Large intestine (tissue), 3 donors: ENCODE measurements around the gene COG4. TPM values are rescaled to one million over a fixed set of nuclear protein-coding genes. Genes with fewer than 3 reads are reported as not detected.
"Not testable (repeated sequence)": the region's sequence is repeated elsewhere in the genome, so short reads cannot be mapped to it uniquely, and the experiment has no call there.

Source experiments
- DNase-seq, 2 donors: peaks; one replicate each; pipeline versions ENCODE4 v3.0.0 to v3.0.0-alpha.2; 2013
- H3K27ac ChIP-seq: one replicate; pipeline ENCODE4 v1.5.1; 2013; ENCODE audit warnings: low read length
- H3K27me3 ChIP-seq: 2 replicates; pipeline ENCODE4 v1.6.1; 2013; ENCODE audit warnings: low read length; ENCODE audit not compliant: control insufficient read depth, insufficient read depth
- H3K36me3 ChIP-seq: 2 replicates; pipeline ENCODE4 v1.6.1; 2013; ENCODE audit warnings: low read length; ENCODE audit not compliant: control insufficient read depth, insufficient read depth
- H3K4me1 ChIP-seq: one replicate; pipeline ENCODE4 v1.6.1; 2013; ENCODE audit warnings: low read length; ENCODE audit not compliant: control insufficient read depth, insufficient read depth
- H3K4me3 ChIP-seq: one replicate; pipeline ENCODE4 v1.5.1; 2013; ENCODE audit warnings: low read length
- H3K9me3 ChIP-seq: one replicate; pipeline ENCODE4 v1.6.1; 2013; ENCODE audit warnings: mild to moderate bottlenecking, low read depth, low read length, moderate library complexity; ENCODE audit not compliant: control insufficient read depth
- WGBS: methylation state at CpG from one replicate; pipeline ENCODE4 v1.1.5; 2013; ENCODE audit warnings: low lambda C conversion rate; ENCODE audit not compliant: insufficient coverage; 5-methylcytosine and 5-hydroxymethylcytosine counted together
- polyA plus RNA-seq: library from polyadenylated mRNA; unstranded; fragments of 120-200 nt; gene quantifications from one replicate; pipeline ENCODE4 v1.2.1, GENCODE V29; 2013

Gene COG4
- polyA plus RNA-seq, 1 donor: 59.6 TPM

DNA sequence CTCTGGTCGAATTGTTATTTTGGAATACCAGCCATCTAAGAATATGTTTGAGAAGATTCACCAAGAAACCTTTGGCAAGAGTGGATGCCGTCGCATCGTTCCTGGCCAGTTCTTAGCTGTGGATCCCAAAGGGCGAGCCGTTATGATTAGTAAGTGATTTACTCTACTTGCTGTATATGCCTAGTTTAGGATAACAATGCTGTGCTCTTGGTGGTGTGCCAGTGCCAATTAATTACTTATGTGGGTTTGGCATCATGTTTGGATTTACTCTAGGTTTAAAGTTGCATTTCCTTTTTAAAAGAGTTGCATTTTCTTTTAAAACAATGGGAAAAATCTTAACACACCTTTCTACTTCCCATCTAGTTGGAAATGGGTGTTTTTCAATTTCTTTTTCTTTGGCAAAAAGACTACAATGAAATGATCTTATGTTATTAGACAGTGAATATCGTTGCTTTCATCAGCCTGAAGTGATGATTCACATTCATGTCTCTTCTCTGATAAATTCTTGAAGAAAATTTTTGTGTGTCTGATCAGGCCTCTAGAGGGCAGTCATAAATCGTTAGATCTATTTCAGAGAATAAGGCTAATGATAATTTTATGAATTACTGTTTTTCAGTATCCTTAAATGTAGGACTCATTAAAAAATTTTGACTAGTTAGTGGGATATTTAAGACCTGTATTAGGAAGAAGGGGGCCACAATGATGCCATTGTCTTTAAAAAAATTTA lies 5.9 kb upstream of the COG4 start:
- peaks cover 15% of the 10 kb centered on the region for H3K4me1 ChIP-seq
- no peak for DNase-seq

DNA sequence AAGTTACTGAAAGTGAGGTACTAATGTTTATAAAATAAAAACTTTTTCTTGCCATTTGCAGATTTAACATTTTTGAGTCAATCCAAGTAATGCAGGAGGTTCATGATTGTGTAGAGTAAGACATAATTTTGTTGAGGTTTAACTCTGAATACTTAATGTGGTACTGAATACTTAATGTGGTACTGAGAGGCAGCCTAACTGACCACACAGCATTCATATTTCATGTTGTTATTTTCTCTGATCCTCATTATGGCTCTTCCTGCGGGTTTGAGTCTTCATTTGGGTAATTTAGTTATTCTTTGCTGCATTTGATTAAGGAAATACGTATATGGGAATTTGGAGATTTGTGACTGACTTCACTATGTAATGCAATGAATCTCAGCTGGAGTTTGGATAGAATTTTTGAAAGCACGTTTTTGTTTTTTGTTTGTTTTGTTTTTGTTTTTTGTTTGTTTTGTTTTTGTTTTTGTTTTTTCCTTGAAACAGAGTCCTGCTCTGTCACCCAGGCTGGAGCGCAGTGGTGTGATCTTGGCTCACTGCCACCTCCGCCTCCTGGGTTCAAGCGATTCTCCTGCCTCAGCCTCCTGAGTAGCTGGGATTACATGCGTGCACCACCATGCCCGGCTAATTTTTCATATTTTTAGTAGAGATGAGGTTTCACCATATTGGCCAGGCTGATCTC lies 4.1 kb upstream of the COG4 start:
- Histone ChIP-seq H3K36me3 (peaks cover 47% of the 10 kb centered on the region), H3K27me3 (no peaks in the 10 kb centered on the region), H3K27ac (no peak overlapping the region), H3K9me3 (no peaks in the 10 kb centered on the region), H3K4me3 (no peak overlapping the region), H3K4me1 (peaks cover 15% of the 10 kb centered on the region)
- WGBS: 100% methylated on average over 1 of the region's 8 CpGs
- DNase-seq: no peak

More for the DNA sequence above, 5.9 kb upstream of the COG4 start:
- Histone ChIP-seq H3K36me3 (peaks cover 65% of the 10 kb centered on the region), H3K9me3 (no peaks in the 10 kb centered on the region), H3K4me3 (no peak overlapping the region), H3K27me3 (no peaks in the 10 kb centered on the region), H3K27ac (no peak overlapping the region)
- WGBS: 50% methylated on average over 1 of the region's 8 CpGs

DNA sequence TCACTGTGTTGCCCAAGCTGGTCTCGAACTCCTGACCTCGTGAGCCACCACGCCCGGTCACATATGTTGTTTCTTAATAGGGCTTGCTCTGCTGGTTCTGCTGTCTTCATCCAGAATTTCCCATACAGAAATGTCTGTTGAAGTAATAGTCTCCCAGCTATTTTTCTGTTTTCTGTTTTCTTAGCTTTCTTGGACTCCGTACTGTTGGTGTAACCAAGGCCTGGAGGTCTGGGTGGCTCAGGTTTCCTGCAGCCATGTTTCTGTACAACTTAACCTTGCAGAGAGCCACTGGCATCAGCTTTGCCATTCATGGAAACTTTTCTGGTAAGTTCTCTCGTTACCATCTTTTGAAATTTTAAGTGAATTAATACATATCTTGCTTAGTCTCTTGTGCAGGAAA lies 3.0 kb upstream of the COG4 start:
- no peaks in the 10 kb centered on the region for H3K27me3 ChIP-seq
- H3K36me3 ChIP-seq: peaks cover 38% of the 10 kb centered on the region
- H3K27ac ChIP-seq: no peak overlapping the region
- no peak for DNase-seq
- H3K4me1 ChIP-seq: peaks cover 15% of the 10 kb centered on the region
- H3K4me3 ChIP-seq: no peak overlapping the region
- 80% methylated on average over 1 of the region's 6 CpGs for WGBS
- no peaks in the 10 kb centered on the region for H3K9me3 ChIP-seq

DNA sequence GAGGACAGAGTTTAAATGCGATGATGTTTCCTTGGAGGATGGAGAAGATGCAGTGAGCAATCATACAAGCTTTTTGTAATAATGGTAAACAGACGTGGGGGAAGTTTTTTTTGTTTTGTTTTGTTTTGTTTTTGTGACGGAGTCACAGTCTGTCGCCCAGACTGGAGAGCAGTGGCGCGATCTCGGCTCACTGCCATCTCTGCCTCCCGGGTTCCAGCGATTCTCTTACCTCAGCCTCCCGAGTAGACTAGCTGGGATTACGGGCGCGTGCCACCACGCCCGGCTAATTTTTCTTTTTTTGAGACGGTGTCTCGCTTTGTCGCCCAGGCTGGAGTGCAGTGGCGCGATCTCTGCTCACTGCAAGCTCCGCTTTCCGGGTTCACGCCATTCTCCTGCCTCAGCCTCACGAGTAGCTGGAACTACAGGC lies 1.1 kb upstream of the COG4 start:
- H3K27me3 ChIP-seq, H3K9me3 ChIP-seq, DNase-seq: not testable (repeated sequence)
- H3K36me3 ChIP-seq: peaks cover 24% of the 10 kb centered on the region
- WGBS: no CpG with 5 or more reads among the region's 24 CpGs
- peak overlapping the region; percentile 86 for H3K4me3 ChIP-seq
- peaks cover 15% of the 10 kb centered on the region for H3K4me1 ChIP-seq
- H3K27ac ChIP-seq: peak overlapping the region; percentile 76

DNA sequence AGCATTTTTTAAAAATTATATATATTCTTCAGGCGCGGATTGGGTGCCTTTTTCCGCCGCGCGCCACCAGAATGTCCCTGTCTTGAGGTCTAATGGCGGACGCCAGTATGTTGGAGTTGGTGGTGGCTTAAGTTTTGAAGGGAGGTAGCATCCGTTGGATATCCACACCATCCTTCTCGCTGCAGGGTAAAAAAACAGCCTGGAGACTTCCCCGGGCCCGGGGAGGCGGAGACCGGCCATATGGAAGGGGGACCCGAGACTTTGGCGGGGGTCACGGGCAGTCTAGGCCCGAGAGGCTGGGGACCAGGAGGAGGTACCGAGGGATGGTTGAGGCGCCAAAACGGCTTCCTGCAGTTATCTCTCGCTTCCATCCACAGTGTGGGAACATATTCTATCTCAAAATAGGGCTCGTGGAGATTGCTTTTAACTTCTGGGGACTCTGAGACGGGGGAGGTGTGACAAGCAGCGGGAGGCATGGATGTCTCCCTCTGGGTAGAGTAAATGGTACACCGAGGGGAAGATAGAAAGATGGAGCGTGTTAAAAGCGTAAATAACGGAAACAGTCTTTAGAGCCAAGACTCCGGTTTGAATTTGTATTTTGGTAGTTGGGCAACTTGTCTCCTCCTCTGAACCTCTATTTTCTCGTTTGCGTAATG lies 517 bp upstream of the COG4 start, which contains the start of gene SF3B3:
SF3B3 (plus strand) TSS at position 74 of the 656 bp plus-strand sequence. CDS start 2,841 bp downstream, outside the sequence.
- peaks cover 15% of the 10 kb centered on the region for H3K4me1 ChIP-seq
- no CpG with 5 or more reads among the region's 32 CpGs for WGBS

DNA sequence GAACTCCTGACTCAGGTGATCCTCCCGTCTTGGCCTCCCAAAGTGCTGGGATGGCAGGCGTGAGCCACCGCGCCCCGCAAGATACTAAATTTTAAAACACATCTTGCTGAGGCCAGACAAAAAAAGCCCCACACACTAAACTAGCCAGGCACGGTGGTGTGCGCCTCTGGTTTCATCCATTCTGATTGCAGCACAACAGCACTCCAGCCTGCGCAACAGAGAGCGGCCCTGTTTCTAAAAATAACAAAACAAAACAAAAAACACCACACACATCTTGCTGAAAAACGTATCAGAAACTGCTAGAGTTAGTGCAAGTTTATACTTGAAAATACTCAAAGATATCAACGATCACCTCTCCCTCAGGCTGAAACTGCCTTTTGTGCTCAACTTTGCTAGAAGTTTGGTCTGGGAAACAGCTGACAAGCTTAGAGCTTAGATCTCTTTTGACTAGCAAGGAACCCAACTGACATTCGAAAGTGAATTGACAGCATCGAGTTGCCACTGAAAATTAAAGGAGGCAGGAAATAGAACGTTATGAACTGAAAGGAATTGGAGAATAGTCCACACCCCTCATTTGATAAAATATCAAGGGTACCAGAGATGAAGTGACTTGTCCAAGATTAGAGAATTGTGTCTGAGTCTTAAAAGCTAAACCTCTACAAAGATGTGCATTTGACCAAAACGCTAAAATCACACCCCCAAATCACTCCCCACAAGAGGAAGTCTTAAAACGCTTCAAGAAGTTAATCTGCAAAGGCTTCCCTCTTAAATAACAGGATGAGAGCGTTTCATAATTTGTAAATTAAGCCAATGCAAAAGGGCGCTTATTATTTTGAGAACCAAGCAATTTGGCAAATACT lies 908 bp downstream of the COG4 start:
- Histone ChIP-seq H3K27ac (no peak overlapping the region), H3K27me3 (no peaks in the 10 kb centered on the region), H3K9me3 (no peaks in the 10 kb centered on the region), H3K4me3 (peak overlapping the region; percentile 86), H3K4me1 (peaks cover 15% of the 10 kb centered on the region), H3K36me3 (peaks cover 17% of the 10 kb centered on the region)
- WGBS: 80% methylated on average over 1 of the region's 18 CpGs
- DNase-seq: no peak

More for the DNA sequence above, 517 bp upstream of the COG4 start, which contains the start of gene SF3B3:
- no peaks in the 10 kb centered on the region for H3K27me3 ChIP-seq
- H3K27ac ChIP-seq: peak within 1 kb of the TSS; percentile 76
- peak; percentile 55 to 88 for DNase-seq
- H3K4me3 ChIP-seq: peak within 1 kb of the TSS; percentile 86
- H3K9me3 ChIP-seq: no peaks in the 10 kb centered on the region
- peaks cover 20% of the 10 kb centered on the region for H3K36me3 ChIP-seq

DNA sequence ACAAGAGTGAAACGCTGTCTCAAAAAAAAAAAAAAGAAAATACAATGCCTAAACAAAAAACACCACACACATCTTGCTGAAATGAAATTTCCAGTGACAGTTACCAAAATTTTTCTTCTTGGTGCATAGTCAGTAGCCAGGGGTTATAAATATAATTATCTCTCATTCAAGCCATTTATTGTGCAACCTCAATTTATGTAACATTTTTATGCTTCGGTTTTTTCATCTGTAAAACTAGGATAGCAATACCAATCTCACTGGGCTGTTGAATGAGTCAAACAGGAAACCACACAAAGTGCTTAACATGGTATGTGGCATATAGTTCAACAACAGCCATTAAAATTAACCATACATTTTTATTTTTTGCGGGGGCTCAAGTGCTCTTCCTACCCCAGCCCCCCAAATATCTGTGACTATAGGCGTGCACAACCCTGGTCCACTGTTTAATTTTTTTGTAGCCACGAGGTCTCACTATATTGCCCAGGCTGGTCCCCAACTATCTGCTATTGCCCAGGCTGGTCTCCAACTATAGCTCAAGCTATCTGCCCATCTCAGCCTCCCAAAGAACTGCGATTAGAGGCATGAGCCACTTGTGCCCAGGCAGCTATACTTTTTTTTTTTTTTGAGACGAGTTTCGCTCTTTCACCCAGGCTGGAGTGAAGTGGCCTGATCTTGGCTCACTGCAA lies 2.6 kb downstream of the COG4 start:
- DNase-seq: no peak
- no CpG with 5 or more reads among the region's 8 CpGs for WGBS
- H3K4me1 ChIP-seq: peaks cover 6% of the 10 kb centered on the region
- H3K27me3 ChIP-seq: no peaks in the 10 kb centered on the region
- H3K36me3 ChIP-seq: peaks cover 23% of the 10 kb centered on the region
- no peaks in the 10 kb centered on the region for H3K9me3 ChIP-seq
- no peak overlapping the region for H3K27ac ChIP-seq
- H3K4me3 ChIP-seq: no peak overlapping the region

DNA sequence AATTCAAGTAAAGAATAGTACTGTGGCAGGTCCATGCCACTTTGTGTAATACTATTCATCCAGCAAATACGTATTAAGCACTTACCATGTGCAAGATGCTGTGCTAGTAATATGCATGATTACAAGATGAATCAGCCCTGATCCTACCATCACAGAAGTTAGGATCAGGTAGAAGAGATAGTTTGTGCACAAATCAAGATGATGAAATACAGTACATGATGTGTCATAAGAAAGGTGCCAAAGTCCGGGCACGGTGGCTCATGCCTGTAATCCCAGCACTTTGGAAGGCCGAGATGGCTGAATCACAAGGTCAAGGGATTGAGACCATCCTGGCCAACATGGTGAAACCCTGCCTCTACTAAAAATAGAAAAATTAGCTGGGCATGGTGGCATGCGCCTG lies 10.9 kb downstream of the COG4 start:
- peak in 1 of 2 donors; percentile 17 for DNase-seq
- H3K4me1 ChIP-seq: no peaks in the 10 kb centered on the region
- no peak overlapping the region for H3K27ac ChIP-seq
- peaks cover 89% of the 10 kb centered on the region for H3K36me3 ChIP-seq
- no peaks in the 10 kb centered on the region for H3K9me3 ChIP-seq
- no peaks in the 10 kb centered on the region for H3K27me3 ChIP-seq
- no CpG with 5 or more reads among the region's 5 CpGs for WGBS
- no peak overlapping the region for H3K4me3 ChIP-seq

DNA sequence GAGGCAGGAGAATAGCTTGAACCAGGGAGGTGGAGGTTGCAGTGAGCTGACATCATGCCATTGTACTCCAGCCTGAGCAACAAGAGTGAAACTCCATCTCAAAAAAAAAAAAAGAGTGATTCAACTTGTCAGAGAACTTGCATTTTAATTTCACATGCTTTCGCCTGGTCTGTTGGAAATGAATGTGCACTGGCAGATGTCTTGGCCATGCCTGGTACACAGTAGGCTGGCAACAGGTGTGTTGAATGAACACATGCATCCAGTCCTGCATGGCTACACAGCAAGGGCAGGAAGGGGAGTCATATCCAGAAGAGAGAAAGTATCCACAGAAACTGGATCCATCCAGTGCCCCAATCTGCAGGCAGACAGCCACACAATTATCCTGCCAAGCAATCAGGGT lies 11.5 kb downstream of the COG4 start:
- H3K36me3 ChIP-seq: peaks cover 88% of the 10 kb centered on the region
- H3K4me1 ChIP-seq: no peaks in the 10 kb centered on the region
- no peaks in the 10 kb centered on the region for H3K27me3 ChIP-seq
- H3K27ac ChIP-seq: no peak overlapping the region
- WGBS: no CpG with 5 or more reads among the region's 1 CpG
- no peak for DNase-seq
- H3K9me3 ChIP-seq: no peaks in the 10 kb centered on the region
- H3K4me3 ChIP-seq: no peak overlapping the region
